Measurements from ENCODE around the gene MAT2A.
"Not testable (repeated sequence)": the region's sequence is repeated elsewhere in the genome, so short reads cannot be mapped to it uniquely, and the experiment has no call there.

MAT2A gene

GRCh38 chr2:85547859-85548607 is 9.1 kb downstream of the MAT2A start:
- no peak for DNase-seq (ENCODE audit: low spot score)

- no peak for DNase-seq (ENCODE audit: low spot score)
Measured at GRCh38 chr2:85548608-85548900, 9.6 kb downstream of the MAT2A start.

GRCh38 chr2:85549095-85549494 is 10.1 kb downstream of the MAT2A start:
- DNase-seq (ENCODE audit: low spot score) = no peak

DNA sequence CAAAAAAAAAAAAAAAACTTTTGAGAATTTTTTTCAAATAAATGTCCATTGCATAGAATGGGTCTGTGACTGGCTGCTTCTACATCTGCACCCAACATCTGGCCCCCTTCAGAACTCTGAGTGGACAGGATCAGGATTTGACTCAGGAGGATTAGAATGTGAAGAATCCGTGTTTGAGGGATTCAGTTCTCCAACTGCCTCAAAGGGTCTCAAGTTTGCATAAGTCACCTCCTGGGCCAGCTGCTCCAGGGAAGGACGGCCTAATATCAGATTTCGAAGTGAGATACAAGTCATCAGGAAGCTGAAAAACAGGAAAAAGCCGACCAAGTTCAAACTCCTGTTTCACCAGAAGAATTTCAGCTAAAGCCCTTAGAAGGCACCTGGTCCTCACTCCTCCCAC is 10.9 kb downstream of the MAT2A start:
- DNase-seq (ENCODE audit: low spot score) = no peak

DNA sequence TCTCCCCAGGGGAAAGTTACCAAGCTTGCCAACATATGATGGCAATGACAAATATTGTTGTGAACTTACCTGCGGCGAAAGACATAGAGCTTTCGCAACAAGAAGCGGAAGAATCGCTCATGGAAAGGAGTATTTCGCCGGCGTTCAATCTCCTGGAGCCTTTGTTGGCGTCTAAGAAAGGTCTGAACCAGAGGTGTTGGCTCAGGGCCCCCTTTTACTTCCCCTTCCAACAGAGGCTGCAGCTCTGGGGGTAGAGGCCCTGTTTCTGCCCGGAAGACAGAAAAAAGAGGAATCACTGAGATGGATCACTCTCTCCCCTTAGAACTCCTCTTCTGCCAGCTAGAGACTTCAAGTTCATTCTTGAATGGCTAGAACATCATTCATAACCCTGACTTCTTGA is 11.5 kb downstream of the MAT2A start:
- no peak for DNase-seq (ENCODE audit: low spot score)

DNA sequence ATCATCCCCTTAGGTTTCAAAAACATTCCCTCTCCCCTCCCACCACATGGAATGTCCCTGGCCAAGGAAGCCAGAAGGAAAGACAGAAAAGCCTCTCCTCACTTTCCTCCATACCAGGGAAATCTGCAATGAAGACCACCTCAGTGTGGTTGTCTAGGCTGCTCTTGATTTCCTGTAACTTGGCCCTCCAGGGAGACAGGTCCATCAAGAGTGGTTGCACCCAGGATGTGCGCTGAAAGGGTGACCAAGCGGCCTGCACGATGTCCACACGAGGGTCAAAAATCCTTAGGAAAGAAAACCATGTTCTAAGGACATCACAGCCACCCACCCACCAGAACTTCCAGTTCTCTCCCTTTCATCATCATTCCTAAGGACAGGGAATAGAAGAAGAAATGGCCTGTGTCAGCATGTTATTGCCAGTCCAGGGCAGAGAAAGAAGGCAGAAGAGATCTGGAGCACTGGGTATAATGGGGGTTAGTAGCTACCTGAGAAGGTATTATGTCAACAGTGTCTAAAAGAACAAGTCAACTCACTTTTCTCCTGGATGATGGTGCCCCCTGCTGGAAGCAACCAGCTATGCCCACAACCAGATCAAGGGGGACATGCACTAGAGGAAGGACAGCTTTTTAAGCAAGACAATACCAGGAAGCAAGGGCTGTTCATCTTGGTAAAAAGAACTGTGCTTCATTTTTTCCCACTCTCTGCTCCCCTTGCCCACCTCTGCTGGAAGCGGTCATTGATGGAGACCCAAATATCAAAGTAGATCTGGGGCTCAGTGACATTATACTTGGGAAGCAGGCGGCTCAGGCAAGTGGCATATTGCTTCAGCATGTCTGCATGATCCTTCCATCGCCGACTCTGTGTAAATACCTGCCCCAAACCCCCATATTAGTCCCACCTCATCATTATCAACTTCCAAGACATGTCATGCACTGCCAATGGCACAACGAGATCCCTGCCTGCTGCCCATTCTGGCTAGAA is 13.0 kb downstream of the MAT2A start:
- DNase-seq (ENCODE audit: low spot score) = peak; percentile 89

- no peak for DNase-seq (ENCODE audit: low spot score)
Measured at GRCh38 chr2:85553184-85553583, 14.2 kb downstream of the MAT2A start.

DNA sequence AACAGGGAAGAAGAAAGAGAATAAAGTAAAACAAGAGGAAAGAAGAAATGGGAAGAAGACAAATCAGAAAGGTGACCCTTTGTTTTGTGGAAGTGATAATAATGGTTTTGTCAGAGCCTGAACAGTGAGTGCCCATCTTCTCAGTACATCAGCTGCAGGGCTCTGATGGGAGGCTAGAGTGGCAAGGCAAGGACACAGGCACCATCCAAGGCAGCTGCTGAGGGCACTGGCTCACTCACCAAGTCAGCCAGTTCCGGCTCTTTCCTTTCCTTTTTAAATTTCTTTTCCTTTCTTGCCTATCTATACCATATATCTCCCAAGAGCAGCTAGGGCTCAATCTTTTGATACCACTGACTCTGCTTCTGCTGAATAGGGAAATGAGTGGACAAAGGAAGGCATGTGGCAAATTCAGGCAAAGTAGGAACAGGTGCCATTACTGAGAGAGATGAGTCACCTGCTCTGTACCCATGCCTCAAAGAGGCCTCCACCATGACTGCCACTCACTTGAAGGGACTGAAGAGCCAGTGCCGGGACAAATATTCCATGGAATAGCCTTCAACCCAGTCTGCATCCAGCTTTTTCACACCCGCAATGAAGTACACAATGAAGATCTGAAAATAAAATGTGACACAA is 16.1 kb downstream of the MAT2A start:
- DNase-seq (ENCODE audit: low spot score) = no peak

DNA sequence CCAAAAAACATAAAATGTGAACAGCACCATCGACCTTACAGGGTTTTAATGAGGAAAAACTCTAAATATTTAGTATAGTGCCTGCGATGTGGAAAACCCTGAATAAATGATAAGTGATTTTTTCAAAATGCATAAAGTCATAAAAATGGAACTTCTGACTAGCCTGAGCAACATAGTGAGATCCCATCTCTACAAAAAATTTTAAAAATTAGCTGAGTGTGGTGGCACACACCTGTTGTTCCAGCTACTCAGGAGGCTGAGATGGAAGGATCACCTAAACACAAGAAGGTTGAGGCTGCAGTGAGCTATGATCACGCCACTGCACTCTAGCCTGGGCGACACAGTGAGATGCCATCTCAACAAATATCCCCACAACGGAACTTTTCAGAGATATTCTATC is 18.2 kb downstream of the MAT2A start:
- DNase-seq (ENCODE audit: low spot score) = no peak

DNA sequence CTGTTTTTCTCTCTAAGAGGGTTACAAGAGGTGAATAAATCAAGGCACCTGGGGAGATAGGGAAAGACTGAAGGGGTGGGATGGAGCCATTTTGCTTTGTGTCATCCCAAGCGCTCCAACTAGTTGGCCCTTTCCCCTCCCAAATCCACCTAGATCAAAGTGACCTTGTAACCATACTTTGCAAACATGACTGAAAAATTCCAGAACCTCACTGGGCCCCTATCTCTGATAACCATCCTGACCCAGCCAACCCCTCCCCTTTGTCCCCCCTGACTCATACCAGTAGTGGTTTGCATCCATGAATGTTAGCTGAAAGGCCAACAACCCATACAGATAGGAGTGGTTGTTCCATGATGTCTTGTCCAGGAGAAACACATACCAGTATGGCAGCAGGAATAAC is 19.2 kb downstream of the MAT2A start:
- no peak for DNase-seq (ENCODE audit: low spot score)

DNA sequence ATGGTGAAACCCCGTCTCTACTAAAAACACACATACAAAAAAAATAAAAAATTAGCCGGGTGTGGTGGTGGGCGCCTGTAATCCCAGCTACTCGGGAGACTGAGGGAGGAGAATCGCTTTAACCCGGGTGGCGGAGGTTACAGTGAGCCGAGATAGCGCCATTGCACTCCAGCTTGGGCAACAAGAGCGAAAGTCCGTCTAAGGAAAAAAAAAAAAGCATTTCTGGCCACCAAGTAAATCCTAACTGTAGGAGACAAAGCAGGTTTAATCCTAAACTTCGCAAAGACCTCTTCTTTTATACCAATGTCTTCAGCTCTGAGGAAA is 21.4 kb downstream of the MAT2A start:
- not testable (repeated sequence) for DNase-seq (ENCODE audit: low spot score)

GRCh38 chr2:85560812-85561279 is 21.9 kb downstream of the MAT2A start:
- DNase-seq (ENCODE audit: low spot score) = no peak

GRCh38 chr2:85561280-85562212 is 22.6 kb downstream of the MAT2A start, which contains the start of gene GGCX:
GGCX (minus strand) TSS chr2:85561493; CDS start chr2:85561428, 65 bp downstream.
- peak; percentile 93 for DNase-seq (ENCODE audit: low spot score)

- no peak for DNase-seq (ENCODE audit: low spot score)
Measured at GRCh38 chr2:85564144-85564563, 25.2 kb downstream of the MAT2A start.

DNA sequence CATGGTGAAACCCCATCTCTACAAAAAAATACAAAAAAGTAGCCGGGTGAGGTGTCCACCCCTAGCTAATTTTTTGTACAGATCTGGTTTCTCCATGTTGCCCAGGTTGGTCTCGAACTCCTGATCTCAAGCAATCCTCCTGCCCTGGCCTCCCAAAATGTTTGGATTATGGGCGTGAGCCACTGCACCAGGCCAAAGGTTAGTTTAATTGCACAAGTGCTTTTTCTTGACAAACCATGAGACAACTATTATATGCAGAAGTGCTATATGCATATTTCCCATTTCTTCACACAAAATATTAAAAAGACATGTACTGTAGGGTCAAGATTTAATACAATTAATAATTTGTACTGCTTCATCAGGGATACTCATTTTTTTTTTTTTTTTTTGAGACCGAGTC is 27.3 kb downstream of the MAT2A start:
- DNase-seq (ENCODE audit: low spot score) = no peak

- no peak for DNase-seq (ENCODE audit: low spot score)
Measured at GRCh38 chr2:85575739-85576138, 36.8 kb downstream of the MAT2A start.

DNA sequence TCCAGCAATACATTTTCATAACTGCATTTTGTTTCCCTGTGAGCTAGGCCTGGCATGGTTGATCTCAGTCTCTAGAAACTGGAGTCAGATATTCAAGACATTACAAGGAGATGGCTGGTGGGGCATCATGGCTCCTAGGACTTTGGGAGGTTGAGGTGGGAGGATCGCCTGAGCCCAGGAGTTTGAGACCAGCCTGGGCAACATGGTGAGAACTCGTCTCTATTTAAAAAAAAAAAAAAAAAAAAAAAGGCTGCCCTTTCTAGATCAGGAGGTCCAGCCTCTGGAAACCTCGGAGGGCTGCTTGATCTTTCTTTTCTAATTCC is 38.1 kb downstream of the MAT2A start:
- no peak for DNase-seq (ENCODE audit: low spot score)

DNA sequence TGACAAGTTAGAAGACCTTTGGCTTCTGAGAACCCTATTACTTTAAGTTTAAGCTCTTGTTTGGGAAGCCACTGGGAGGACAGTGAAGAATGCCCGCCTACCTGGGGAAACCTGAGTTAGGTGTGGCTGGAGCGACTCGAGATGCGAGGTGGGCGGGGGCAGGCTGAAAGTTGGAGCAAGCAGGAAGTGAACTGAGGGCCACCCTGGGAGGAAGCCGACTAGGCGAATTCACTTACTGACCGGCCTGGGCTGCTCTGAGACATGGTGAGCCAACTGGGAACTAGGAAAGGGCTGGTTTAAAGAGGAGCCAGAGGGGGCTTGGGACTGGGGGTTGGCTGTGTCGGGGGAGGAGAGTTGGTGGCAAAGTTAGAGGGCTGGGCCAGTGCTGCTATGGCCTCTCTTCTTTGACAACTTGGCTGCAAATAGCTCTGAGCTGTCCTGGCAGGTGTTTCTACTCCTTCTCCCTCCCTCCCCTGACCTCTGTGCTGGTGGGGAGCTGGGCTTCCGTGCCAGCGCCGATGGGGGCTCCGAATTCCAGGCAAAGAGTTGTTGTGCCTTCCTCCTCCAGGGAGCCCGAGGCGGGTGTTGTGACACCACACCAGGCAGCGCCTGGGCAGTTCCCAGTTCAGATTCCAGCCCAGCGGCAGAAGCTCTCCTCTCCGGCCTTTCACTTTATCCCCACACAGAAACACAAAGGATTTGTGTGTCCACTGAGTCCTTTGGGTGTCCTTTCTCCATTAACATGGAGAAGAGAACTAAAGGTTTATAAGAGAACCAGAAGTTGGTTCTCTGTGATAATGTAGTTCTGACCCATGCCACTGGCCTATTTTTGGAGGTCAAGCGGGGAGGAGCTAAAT is 38.6 kb downstream of the MAT2A start, which contains the start of gene VAMP8:
TSS of gene VAMP8 (plus strand) at position 201 of the 857 bp plus-strand sequence. CDS start at position 262, 61 bp downstream.
- DNase-seq (ENCODE audit: low spot score) = peak; percentile 64

- no peak for DNase-seq (ENCODE audit: low spot score)
Measured at GRCh38 chr2:85578243-85579180, 39.5 kb downstream of the MAT2A start.

Data from CD4-positive, alpha-beta T cell treated with Interleukin-6 at 100 ng/mL for 8 hours (primary cell).